D721Med (cell line): ENCODE data around the gene SPSB4.

ENCODE experiments used
- DNase-seq: peaks from one replicate; pipeline ENCODE4 v3.0.0; 2011; ENCODE audit warnings: low spot score; ENCODE audit not compliant: insufficient read length
- FAIRE-seq: peaks from 2 replicates; lab custom pipeline; 2011; peaks lifted over from hg19 to GRCh38; lab: Jason Lieb, UNC
- TF ChIP-seq, protein P1 (sequence below): IDR thresholded peaks from 2 replicates; pipeline ENCODE4 v1.5.1; 2012; ENCODE audit warnings: mild to moderate bottlenecking, control low read depth; ENCODE audit not compliant: insufficient read depth; ENCODE audit errors: missing control alignments

SPSB4 gene

GRCh38 chr3:141127344-141128125 is 76.4 kb downstream of the SPSB4 start:
- TF ChIP-seq, protein P1, sequence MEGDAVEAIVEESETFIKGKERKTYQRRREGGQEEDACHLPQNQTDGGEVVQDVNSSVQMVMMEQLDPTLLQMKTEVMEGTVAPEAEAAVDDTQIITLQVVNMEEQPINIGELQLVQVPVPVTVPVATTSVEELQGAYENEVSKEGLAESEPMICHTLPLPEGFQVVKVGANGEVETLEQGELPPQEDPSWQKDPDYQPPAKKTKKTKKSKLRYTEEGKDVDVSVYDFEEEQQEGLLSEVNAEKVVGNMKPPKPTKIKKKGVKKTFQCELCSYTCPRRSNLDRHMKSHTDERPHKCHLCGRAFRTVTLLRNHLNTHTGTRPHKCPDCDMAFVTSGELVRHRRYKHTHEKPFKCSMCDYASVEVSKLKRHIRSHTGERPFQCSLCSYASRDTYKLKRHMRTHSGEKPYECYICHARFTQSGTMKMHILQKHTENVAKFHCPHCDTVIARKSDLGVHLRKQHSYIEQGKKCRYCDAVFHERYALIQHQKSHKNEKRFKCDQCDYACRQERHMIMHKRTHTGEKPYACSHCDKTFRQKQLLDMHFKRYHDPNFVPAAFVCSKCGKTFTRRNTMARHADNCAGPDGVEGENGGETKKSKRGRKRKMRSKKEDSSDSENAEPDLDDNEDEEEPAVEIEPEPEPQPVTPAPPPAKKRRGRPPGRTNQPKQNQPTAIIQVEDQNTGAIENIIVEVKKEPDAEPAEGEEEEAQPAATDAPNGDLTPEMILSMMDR = no peak
- DNase-seq = no peak
- no peak for FAIRE-seq

- DNase-seq = no peak
- TF ChIP-seq, protein P1 = no peak
- FAIRE-seq = no peak
These were observed 77.1 kb downstream of the SPSB4 start for GRCh38 chr3:141128126-141128777.

- no peak for DNase-seq
- TF ChIP-seq, protein P1 = no peak
- no peak for FAIRE-seq
These were observed 77.9 kb downstream of the SPSB4 start for GRCh38 chr3:141129049-141129448.

- TF ChIP-seq, protein P1 = no peak
- FAIRE-seq (no peak), DNase-seq (no peak)
These were observed 78.4 kb downstream of the SPSB4 start for GRCh38 chr3:141129541-141130011.

DNA sequence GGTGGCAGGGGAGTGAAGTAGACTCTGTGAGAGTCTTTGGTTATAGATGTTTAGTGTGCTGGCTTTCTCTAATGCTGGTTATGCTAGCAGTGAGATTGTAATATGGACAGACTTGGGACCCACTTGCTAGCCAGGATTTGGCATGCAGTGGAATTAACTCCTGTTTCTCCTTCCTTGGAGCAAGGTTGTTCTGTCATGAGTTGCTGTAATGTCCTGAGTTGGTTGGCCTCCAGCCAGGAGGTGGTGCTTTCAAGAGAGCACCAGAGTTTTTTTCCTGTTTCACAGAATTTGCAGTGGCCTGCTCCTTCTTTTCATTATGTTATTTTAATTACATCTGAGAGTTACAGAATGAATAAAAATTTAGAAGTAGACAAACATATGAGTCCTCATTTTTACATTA is 92.4 kb downstream of the SPSB4 start:
- TF ChIP-seq, protein P1 = no peak
- DNase-seq = no peak
- no peak for FAIRE-seq

DNA sequence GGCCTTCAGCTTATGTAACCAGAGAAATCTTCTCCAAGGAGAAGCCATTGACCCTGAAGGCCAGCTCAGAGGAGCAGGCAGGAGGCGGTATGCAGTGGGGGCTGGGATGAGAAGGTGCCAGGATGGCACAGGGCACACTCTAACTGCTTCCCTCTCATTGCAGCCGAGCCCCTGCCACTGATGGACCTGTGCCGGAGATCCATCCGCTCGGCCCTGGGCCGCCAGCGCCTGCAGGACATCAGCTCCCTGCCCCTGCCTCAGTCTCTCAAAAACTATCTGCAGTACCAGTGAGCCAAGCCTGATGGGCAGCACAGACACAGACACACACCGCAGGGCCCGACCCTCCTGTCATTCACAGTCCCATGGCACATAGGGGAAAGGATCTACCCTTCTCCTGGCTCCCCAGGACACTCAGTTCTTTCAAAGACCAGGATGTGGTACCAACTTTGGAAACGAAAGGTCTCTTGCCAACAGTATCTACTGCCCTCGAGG is 95.9 kb downstream of the SPSB4 start:
- DNase-seq (no peak), FAIRE-seq (no peak)
- TF ChIP-seq, protein P1 = no peak
